SH-SY5Y (cell line): ENCODE measurements around the gene RASSF9.

ENCODE experiments used
- GATA2 ChIP-seq: IDR thresholded peaks from 2 replicates; pipeline ENCODE4 v1.6.1; 2011; ENCODE audit warnings: mild to moderate bottlenecking, low read depth, low read length
- GATA3 ChIP-seq: IDR thresholded peaks from 2 replicates; pipeline ENCODE4 v1.6.1; 2011; ENCODE audit warnings: low read depth, mild to moderate bottlenecking, low read length, moderate library complexity

DNA sequence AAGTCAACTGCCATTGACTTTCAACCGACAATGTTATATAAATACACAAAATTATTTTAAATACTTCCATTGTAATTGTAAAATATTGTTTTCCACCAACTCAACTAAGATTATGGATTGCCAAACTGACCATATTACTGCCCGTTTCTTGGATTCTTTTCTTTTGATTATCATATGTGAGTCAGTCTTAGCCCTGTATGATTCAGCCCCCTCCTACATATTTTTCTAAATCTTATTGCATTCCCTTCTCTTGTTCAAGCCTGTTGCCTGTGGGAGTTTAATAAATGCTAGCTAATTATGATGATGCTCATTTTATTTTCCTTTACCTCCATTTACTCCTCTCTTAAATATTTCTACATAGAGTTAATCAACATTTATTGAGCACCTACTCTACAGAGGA is 6.8 kb downstream of the RASSF9 start:
- TF ChIP-seq GATA2 (no peak), GATA3 (no peak)
